Neural progenitor cell (in vitro differentiated cells): ENCODE measurements around the gene LRRC27. TPM values are rescaled to one million over a fixed set of nuclear protein-coding genes. Genes with fewer than 3 reads are reported as not detected.

Experiments
- DNase-seq: peaks from one replicate; pipeline ENCODE4 v3.0.0-alpha.2; 2016; ENCODE audit warnings: low spot score
- H2AFZ ChIP-seq: fragments of 200-600 bp; sonication (generic); replicated peaks from 2 replicates; pipeline ENCODE4 v1.6.1; 2016; ENCODE audit warnings: antibody characterized with exemption
- H3F3A ChIP-seq: fragments of 200-600 bp; sonication (generic); 2 replicates; pipeline ENCODE4 v1.6.1; 2016; ENCODE audit warnings: antibody characterized with exemption, low read depth
- H3K27ac ChIP-seq: fragments of 200-600 bp; sonication (generic); 2 replicates; pipeline ENCODE4 v1.5.1; 2016; ENCODE audit warnings: mild to moderate bottlenecking
- H3K27me3 ChIP-seq: fragments of 200-600 bp; sonication (generic); 2 replicates; pipeline ENCODE4 v1.6.1; 2016; ENCODE audit warnings: mild to moderate bottlenecking, moderate library complexity
- H3K36me3 ChIP-seq: fragments of 200-600 bp; sonication (generic); 2 replicates; pipeline ENCODE4 v1.5.1; 2016
- H3K4me1 ChIP-seq: fragments of 200-600 bp; sonication (generic); 2 replicates; pipeline ENCODE4 v1.6.1; 2016; ENCODE audit warnings: mixed run types
- H3K4me2 ChIP-seq: fragments of 200-600 bp; sonication (generic); 2 replicates; pipeline ENCODE4 v1.6.1; 2016
- H3K4me3 ChIP-seq: fragments of 200-600 bp; sonication (generic); 2 replicates; pipeline ENCODE4 v1.5.1; 2016
- H3K79me2 ChIP-seq: fragments of 200-600 bp; sonication (generic); 2 replicates; pipeline ENCODE4 v1.6.1; 2016; ENCODE audit warnings: low read depth
- H3K9ac ChIP-seq: fragments of 200-600 bp; sonication (generic); 2 replicates; pipeline ENCODE4 v1.6.1; 2016
- H3K9me3 ChIP-seq: fragments of 200-600 bp; sonication (generic); 2 replicates; pipeline ENCODE4 v1.5.1; 2016; ENCODE audit warnings: low read depth
- H4K20me1 ChIP-seq: fragments of 200-600 bp; sonication (generic); 2 replicates; pipeline ENCODE4 v1.6.1; 2016; ENCODE audit warnings: low read depth
- H3K27ac Mint-ChIP-seq: 3 replicates; pipeline ENCODE4 v1.8.0; 2021; ENCODE audit warnings: mixed read lengths
- H3K27me3 Mint-ChIP-seq: 2 replicates; pipeline ENCODE4 v1.8.0; 2022; ENCODE audit warnings: low read depth, mild to moderate bottlenecking, inconsistent platforms, moderate library complexity, mixed read lengths; ENCODE audit not compliant: insufficient read depth
- H3K36me3 Mint-ChIP-seq: 3 replicates; pipeline ENCODE4 v1.8.0; 2021; ENCODE audit warnings: mixed read lengths
- H3K4me1 Mint-ChIP-seq: 3 replicates; pipeline ENCODE4 v1.8.0; 2021; ENCODE audit warnings: mixed read lengths
- H3K4me3 Mint-ChIP-seq: 3 replicates; pipeline ENCODE4 v1.8.0; 2021; ENCODE audit warnings: mild to moderate bottlenecking, moderate library complexity, mixed read lengths
- H3K9me3 Mint-ChIP-seq: 3 replicates; pipeline ENCODE4 v1.8.0; 2020; ENCODE audit warnings: mixed read lengths
- EZH2 ChIP-seq: fragments of 200-600 bp; sonication (generic); IDR thresholded peaks from 2 replicates; pipeline ENCODE4 v1.6.1; 2017; ENCODE audit warnings: antibody characterized with exemption, mild to moderate bottlenecking, moderate library complexity
- EZH2phosphoT487 ChIP-seq: fragments of 200-600 bp; sonication (generic); IDR thresholded peaks from 2 replicates; pipeline ENCODE4 v1.6.1; 2017; ENCODE audit warnings: antibody characterized with exemption
- total RNA-seq: library from RNA; depleted of rRNA; stranded (reverse); fragments of >200 nt; gene quantifications from 2 replicates; pipeline ENCODE4 v1.2.3, GENCODE V29; 2015; ENCODE audit warnings: low replicate concordance
- TF ChIP-seq, protein P1 (sequence below): fragments of 200-600 bp; sonication (generic); IDR thresholded peaks from 2 replicates; pipeline ENCODE4 v1.5.1; 2017; ENCODE audit warnings: antibody characterized with exemption, mild to moderate bottlenecking

LRRC27 gene
- total RNA-seq, 1 donor from 2014 or later: 16.9 TPM

GRCh38 chr10:132368881-132369635 lies 37.1 kb downstream of the LRRC27 start:
- peaks cover 9% of the 10 kb centered on the region for H3K4me1 ChIP-seq
- no peak overlapping the region for H3K27ac ChIP-seq
- H3K9me3 Mint-ChIP-seq: no peaks in the 10 kb centered on the region
- no peaks in the 10 kb centered on the region for H3K36me3 ChIP-seq
- no peak for TF ChIP-seq EZH2phosphoT487
- TF ChIP-seq EZH2: no peak
- TF ChIP-seq, protein P1, sequence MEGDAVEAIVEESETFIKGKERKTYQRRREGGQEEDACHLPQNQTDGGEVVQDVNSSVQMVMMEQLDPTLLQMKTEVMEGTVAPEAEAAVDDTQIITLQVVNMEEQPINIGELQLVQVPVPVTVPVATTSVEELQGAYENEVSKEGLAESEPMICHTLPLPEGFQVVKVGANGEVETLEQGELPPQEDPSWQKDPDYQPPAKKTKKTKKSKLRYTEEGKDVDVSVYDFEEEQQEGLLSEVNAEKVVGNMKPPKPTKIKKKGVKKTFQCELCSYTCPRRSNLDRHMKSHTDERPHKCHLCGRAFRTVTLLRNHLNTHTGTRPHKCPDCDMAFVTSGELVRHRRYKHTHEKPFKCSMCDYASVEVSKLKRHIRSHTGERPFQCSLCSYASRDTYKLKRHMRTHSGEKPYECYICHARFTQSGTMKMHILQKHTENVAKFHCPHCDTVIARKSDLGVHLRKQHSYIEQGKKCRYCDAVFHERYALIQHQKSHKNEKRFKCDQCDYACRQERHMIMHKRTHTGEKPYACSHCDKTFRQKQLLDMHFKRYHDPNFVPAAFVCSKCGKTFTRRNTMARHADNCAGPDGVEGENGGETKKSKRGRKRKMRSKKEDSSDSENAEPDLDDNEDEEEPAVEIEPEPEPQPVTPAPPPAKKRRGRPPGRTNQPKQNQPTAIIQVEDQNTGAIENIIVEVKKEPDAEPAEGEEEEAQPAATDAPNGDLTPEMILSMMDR: no peak
- no peaks in the 10 kb centered on the region for H3K9me3 ChIP-seq
- H3K27ac Mint-ChIP-seq: no peak overlapping the region
- H3K27me3 Mint-ChIP-seq: peaks cover 6% of the 10 kb centered on the region
- no peak overlapping the region for H3K4me3 Mint-ChIP-seq
- H3K4me3 ChIP-seq: no peak overlapping the region
- no peaks in the 10 kb centered on the region for H3F3A ChIP-seq
- H2AFZ ChIP-seq: no peak overlapping the region
- H4K20me1 ChIP-seq: no peaks in the 10 kb centered on the region
- H3K27me3 ChIP-seq: no peaks in the 10 kb centered on the region
- H3K9ac ChIP-seq: no peak overlapping the region
- no peak for DNase-seq
- H3K36me3 Mint-ChIP-seq: peaks cover 18% of the 10 kb centered on the region
- no peaks in the 10 kb centered on the region for H3K79me2 ChIP-seq
- peaks cover 30% of the 10 kb centered on the region for H3K4me1 Mint-ChIP-seq
- no peak overlapping the region for H3K4me2 ChIP-seq

DNA sequence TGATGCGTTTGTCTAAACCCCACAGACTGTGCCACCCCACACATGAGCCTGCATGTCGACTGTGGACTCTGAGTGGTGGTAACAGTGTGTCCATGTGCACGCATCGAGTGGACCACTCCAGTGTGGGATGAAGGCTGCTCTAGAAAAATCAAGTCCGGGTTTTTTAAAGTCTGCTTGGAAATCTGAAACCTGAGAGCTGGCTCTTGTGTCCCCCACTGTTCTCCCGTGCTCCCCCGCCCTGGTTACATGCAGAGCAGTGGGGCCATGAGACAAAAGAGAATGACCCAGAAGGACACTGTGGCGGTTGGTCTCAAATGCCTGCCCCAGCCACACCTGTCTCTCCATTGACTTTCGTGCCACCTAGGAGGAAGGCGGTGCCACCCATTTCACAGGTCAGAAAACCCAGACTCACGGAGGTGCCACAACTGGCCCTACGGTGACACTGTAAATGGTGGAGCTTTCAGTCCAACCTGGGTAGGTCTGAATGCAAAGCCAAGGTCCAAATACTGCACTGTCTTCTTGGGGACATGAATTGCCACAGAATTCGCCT lies 37.7 kb downstream of the LRRC27 start:
- Histone ChIP-seq H3K79me2 (no peaks in the 10 kb centered on the region), H3F3A (no peaks in the 10 kb centered on the region), H3K27ac (no peak overlapping the region), H2AFZ (no peak overlapping the region), H3K4me3 (no peak overlapping the region), H3K4me2 (no peak overlapping the region), H3K27me3 (no peaks in the 10 kb centered on the region), H3K4me1 (peaks cover 9% of the 10 kb centered on the region), H3K36me3 (no peaks in the 10 kb centered on the region), H4K20me1 (no peaks in the 10 kb centered on the region), H3K9ac (no peak overlapping the region), H3K9me3 (no peaks in the 10 kb centered on the region)
- H3K9me3 Mint-ChIP-seq: no peaks in the 10 kb centered on the region
- DNase-seq: no peak
- peaks cover 30% of the 10 kb centered on the region for H3K4me1 Mint-ChIP-seq
- H3K36me3 Mint-ChIP-seq: peaks cover 18% of the 10 kb centered on the region
- no peak overlapping the region for H3K4me3 Mint-ChIP-seq
- H3K27me3 Mint-ChIP-seq: peaks cover 6% of the 10 kb centered on the region
- TF ChIP-seq EZH2phosphoT487 (no peak), EZH2 (no peak)
- TF ChIP-seq, protein P1: no peak
- H3K27ac Mint-ChIP-seq: no peak overlapping the region

DNA sequence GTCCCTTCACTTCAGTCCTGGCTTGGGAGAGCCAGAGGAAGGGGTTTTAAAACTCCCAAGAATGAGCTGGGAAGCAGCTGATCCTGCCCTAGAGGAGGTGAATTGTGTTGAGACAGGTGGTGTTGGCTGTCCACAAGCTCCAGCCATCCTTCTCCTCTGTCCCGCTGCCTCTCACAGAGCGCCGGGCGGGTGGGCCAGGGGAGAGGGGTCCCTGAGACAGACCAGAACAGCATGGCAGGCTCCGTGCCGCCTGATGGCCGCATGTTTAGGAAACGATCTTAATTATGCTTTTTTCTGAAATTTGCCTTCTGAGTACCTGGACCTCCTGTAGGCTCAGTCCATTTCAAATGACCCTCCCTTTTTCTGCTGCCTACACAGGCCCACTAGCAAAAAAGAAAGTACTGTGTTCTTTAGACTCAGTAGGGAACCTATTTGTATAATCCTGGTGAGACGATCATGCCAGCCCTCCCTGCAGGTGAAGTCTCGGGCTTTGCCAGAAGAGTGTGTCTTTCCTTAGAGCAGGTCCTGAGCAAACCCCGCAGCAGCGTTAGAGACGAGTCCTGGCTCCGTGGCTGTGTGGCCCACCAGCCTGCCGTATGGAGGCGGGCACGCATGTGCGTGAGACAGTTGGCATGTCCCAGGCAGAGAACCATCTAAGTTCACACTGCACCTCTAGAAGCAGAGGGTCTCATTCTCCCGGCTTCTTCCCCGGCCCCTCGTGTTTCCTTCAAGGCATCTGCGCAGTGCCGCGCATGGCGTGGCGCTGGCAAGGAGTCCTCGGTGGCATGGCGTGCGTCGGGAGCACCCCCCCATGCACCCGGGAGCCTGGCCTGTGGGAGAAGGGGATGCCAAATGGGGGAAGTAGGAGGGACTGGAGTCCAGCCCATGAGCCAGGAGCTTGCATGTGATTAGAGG lies 38.7 kb downstream of the LRRC27 start:
- Mint-ChIP-seq H3K27me3 (peaks cover 8% of the 10 kb centered on the region), H3K9me3 (no peaks in the 10 kb centered on the region), H3K27ac (peak overlapping the region; percentile 29), H3K4me1 (peaks cover 26% of the 10 kb centered on the region), H3K36me3 (peaks cover 13% of the 10 kb centered on the region), H3K4me3 (no peak overlapping the region)
- Histone ChIP-seq H3K4me2 (no peak overlapping the region), H3F3A (no peaks in the 10 kb centered on the region), H4K20me1 (no peaks in the 10 kb centered on the region), H3K36me3 (no peaks in the 10 kb centered on the region), H3K79me2 (no peaks in the 10 kb centered on the region), H3K27ac (no peak overlapping the region), H2AFZ (no peak overlapping the region), H3K4me1 (peaks cover 9% of the 10 kb centered on the region), H3K27me3 (no peaks in the 10 kb centered on the region), H3K9ac (no peak overlapping the region), H3K9me3 (no peaks in the 10 kb centered on the region), H3K4me3 (no peak overlapping the region)
- DNase-seq: no peak
- TF ChIP-seq EZH2: no peak
- TF ChIP-seq EZH2phosphoT487: no peak
- TF ChIP-seq, protein P1: no peak
